ENCODE measurements around the gene MAP7D1.

MAP7D1 gene

GRCh38 chr1:36155408-36156328 lies at the start of gene MAP7D1:
TSS of gene MAP7D1 (plus strand) at chr1:36156160. CDS start at chr1:36156418, 258 bp downstream.
- H3K27ac Mint-ChIP-seq = peak within 1 kb of the TSS; percentile 92
- H3K4me3 Mint-ChIP-seq = peak within 1 kb of the TSS; percentile 94
- peaks cover 29% of the 10 kb centered on the region for H3K36me3 Mint-ChIP-seq
- H3K27me3 Mint-ChIP-seq = no peaks in the 10 kb centered on the region
- H3K9me3 Mint-ChIP-seq = no peaks in the 10 kb centered on the region
- CTCF ChIA-PET = interaction anchor here (9.5 kb wide), 1 partner anchor 31 kb away, joined by 179 read pairs; no protein-coding TSS in a partner anchor
- peaks cover 77% of the 10 kb centered on the region for H3K4me1 Mint-ChIP-seq
- peak; percentile 87 for DNase-seq

DNA sequence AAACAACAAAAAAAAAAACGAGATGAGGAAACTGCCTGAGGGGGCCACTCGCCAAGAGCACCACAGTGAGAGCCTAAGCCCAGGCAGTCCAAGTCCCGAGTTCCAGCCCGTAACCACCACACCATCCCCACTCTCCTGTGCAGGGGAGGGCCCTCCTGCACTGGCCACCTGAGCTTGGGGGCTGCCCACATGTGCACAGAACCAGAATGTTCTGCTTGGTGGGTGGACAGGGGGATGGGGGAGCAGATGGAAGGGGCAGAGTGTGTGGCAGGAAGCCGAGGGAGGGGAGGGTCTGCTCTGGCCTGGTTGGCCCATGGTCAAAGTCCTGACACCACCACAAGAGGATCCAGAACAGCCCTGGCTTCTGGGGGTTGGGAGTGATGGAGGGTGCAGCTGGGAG lies 49.7 kb upstream of the MAP7D1 start:
- Mint-ChIP-seq H3K4me3 (no peak overlapping the region), H3K36me3 (no peaks in the 10 kb centered on the region)
- CTCF ChIA-PET = interaction anchor here (1.0 to 9.3 kb wide), 2 partner anchors 28 to 54 kb away, joined by 4 to 127 read pairs; no protein-coding TSS in a partner anchor

DNA sequence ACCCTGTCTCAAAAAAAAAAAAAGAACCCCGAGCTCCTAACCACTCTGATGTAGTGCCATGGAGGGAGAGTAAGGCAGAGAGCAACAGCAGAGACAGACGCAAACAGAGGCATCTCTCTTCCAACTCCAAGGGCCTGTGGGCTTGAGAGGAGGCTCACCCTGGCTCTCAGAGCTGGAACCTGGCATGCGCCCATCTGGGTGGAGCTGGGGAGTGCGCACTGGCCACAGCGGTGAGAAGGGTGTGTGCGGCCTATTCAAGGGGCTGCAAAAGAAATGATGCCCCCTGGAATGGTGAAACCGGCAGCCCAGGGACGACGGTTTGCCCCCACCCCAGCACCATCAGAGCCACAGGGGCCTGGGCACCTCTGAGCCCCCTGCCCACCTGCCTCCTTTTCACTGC lies 48.6 kb upstream of the MAP7D1 start:
- Mint-ChIP-seq H3K27me3 (peaks cover 10% of the 10 kb centered on the region), H3K9me3 (no peaks in the 10 kb centered on the region), H3K4me1 (peaks cover 31% of the 10 kb centered on the region), H3K4me3 (no peak overlapping the region), H3K36me3 (no peaks in the 10 kb centered on the region), H3K27ac (no peak overlapping the region)
- no peak for DNase-seq
- CTCF ChIA-PET = interaction anchor here (1.0 to 9.3 kb wide), 4 partner anchors 12 to 53 kb away, joined by 4 to 127 read pairs (median 6); no protein-coding TSS in a partner anchor

More for the DNA sequence above, 49.7 kb upstream of the MAP7D1 start:
- H3K9me3 Mint-ChIP-seq = no peaks in the 10 kb centered on the region
- DNase-seq = no peak
- H3K27ac Mint-ChIP-seq = no peak overlapping the region
- H3K27me3 Mint-ChIP-seq = peaks cover 8% of the 10 kb centered on the region
- H3K4me1 Mint-ChIP-seq = peaks cover 27% of the 10 kb centered on the region

DNA sequence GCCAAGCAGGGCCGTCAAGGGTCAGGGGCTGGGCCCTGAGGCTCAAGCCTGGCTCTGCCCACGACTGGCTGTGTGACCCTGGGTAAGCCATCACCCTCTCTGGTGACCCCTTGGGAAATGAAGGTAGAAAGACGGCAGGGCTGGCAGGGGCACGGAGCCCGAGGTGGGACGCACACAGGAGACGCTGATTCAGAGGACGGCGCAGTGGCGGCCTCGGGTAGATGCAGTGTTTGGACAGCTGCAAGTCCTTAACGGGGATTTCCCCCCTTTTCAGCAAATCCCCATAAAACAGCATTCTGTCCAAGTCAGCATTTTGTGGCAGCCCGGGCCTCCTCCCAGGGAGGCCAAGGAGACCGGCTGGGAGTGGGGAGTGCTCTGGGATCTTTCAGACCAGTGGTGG lies 47.6 kb upstream of the MAP7D1 start:
- Mint-ChIP-seq H3K27ac (peak overlapping the region; percentile 79), H3K27me3 (peaks cover 10% of the 10 kb centered on the region), H3K4me1 (peaks cover 31% of the 10 kb centered on the region), H3K4me3 (no peak overlapping the region), H3K9me3 (no peaks in the 10 kb centered on the region), H3K36me3 (no peaks in the 10 kb centered on the region)
- DNase-seq = no peak
- CTCF ChIA-PET = interaction anchor here (1.4 kb wide), 1 partner anchor 25 kb away, joined by 8 read pairs; no protein-coding TSS in a partner anchor

GRCh38 chr1:36109041-36109679 lies 46.8 kb upstream of the MAP7D1 start:
- CTCF ChIA-PET = interaction anchor here (1.2 to 1.3 kb wide), 2 partner anchors 26 to 40 kb away, joined by 4 read pairs; partner anchors contain the start of gene TRAPPC3
- H3K4me3 Mint-ChIP-seq = no peak overlapping the region
- no peaks in the 10 kb centered on the region for H3K36me3 Mint-ChIP-seq
- DNase-seq = peak; percentile 73
- H3K4me1 Mint-ChIP-seq = peaks cover 31% of the 10 kb centered on the region
- H3K27ac Mint-ChIP-seq = peak overlapping the region; percentile 36
- no peaks in the 10 kb centered on the region for H3K9me3 Mint-ChIP-seq
- peaks cover 10% of the 10 kb centered on the region for H3K27me3 Mint-ChIP-seq

- H3K9me3 Mint-ChIP-seq = no peaks in the 10 kb centered on the region
- peaks cover 10% of the 10 kb centered on the region for H3K27me3 Mint-ChIP-seq
- peaks cover 31% of the 10 kb centered on the region for H3K4me1 Mint-ChIP-seq
- no peaks in the 10 kb centered on the region for H3K36me3 Mint-ChIP-seq
- DNase-seq = no peak
- H3K4me3 Mint-ChIP-seq = no peak overlapping the region
- no peak overlapping the region for H3K27ac Mint-ChIP-seq
- CTCF ChIA-PET = interaction anchor here (0.6 to 0.8 kb wide), 3 partner anchors 23 to 301 kb away, joined by 3 to 4 read pairs (median 4); no protein-coding TSS in a partner anchor
These were observed 44.8 kb upstream of the MAP7D1 start for GRCh38 chr1:36111151-36111550.

- Mint-ChIP-seq H3K36me3 (no peaks in the 10 kb centered on the region), H3K4me1 (peaks cover 31% of the 10 kb centered on the region), H3K4me3 (no peak overlapping the region), H3K9me3 (no peaks in the 10 kb centered on the region), H3K27me3 (peaks cover 21% of the 10 kb centered on the region), H3K27ac (no peak overlapping the region)
- CTCF ChIA-PET = interaction anchor here (1.4 kb wide), 1 partner anchor 22 kb away, joined by 5 read pairs; no protein-coding TSS in a partner anchor
- DNase-seq = no peak
These were observed 43.1 kb upstream of the MAP7D1 start for GRCh38 chr1:36112823-36113222.

DNA sequence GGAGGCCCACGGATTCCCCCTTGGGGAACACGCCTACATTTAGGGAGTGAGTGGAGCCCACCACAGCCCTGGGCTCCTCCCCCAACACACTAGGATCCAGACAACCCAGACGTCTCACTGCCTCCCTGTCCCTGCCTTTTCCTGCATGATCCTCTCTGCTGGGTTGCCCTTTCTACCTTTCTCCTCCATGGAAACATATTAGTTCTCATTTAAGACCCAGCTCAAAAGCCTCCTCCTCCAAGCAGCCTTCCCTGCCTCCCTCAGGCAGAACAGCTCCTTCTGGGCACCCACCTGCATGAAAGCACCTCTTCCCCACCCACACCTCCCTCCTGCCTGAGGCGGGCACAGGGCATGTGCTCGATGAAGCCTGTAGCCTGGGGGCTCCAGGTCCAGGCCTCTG lies 41.6 kb upstream of the MAP7D1 start:
- no peak for DNase-seq
- no peak overlapping the region for H3K27ac Mint-ChIP-seq
- peaks cover 19% of the 10 kb centered on the region for H3K4me1 Mint-ChIP-seq
- H3K36me3 Mint-ChIP-seq = no peaks in the 10 kb centered on the region
- H3K27me3 Mint-ChIP-seq = peaks cover 27% of the 10 kb centered on the region
- CTCF ChIA-PET = interaction anchor here (1.3 kb wide), 1 partner anchor 12 kb away, joined by 3 read pairs; no protein-coding TSS in a partner anchor
- no peak overlapping the region for H3K4me3 Mint-ChIP-seq
- no peaks in the 10 kb centered on the region for H3K9me3 Mint-ChIP-seq

GRCh38 chr1:36115200-36115669 lies 40.7 kb upstream of the MAP7D1 start:
- Mint-ChIP-seq H3K4me3 (no peak overlapping the region), H3K36me3 (no peaks in the 10 kb centered on the region), H3K4me1 (peaks cover 12% of the 10 kb centered on the region), H3K27me3 (peaks cover 33% of the 10 kb centered on the region), H3K9me3 (no peaks in the 10 kb centered on the region), H3K27ac (no peak overlapping the region)
- no peak for DNase-seq
- CTCF ChIA-PET = interaction anchor here (1.0 to 1.3 kb wide), 2 partner anchors 12 to 15 kb away, joined by 3 to 4 read pairs; no protein-coding TSS in a partner anchor

DNA sequence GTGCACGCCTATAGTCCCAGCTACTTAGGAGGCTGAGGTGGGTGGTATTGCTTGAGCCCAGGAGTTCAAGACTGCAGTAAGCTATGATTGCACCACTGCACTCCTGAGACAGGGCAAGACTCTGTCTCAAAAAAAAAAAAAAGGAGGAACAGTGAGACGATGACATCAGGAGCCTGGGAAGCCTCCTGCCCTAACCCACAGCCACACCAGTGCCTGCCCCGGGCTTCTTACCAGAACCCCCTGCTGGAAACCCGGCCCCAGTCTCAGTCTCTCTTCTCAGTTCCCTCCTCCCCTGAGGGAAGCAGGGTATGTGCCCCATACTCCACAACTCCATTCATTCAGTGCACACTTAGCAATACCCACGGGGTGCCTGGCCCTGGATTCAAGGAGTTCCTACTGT lies 40.0 kb upstream of the MAP7D1 start:
- Mint-ChIP-seq H3K27me3 (peaks cover 31% of the 10 kb centered on the region), H3K27ac (no peak overlapping the region), H3K4me1 (peaks cover 8% of the 10 kb centered on the region), H3K4me3 (no peak overlapping the region), H3K9me3 (no peaks in the 10 kb centered on the region), H3K36me3 (no peaks in the 10 kb centered on the region)
- CTCF ChIA-PET = interaction anchor here (0.7 to 1.0 kb wide), 2 partner anchors 16 to 67 kb away, joined by 3 to 4 read pairs; no protein-coding TSS in a partner anchor
- no peak for DNase-seq

GRCh38 chr1:36116901-36117300 lies 39.1 kb upstream of the MAP7D1 start:
- DNase-seq = no peak
- CTCF ChIA-PET = interaction anchor here (0.8 to 2.8 kb wide), 4 partner anchors 12 to 71 kb away, joined by 3 to 12 read pairs (median 3); no protein-coding TSS in a partner anchor
- no peak overlapping the region for H3K27ac Mint-ChIP-seq
- peaks cover 33% of the 10 kb centered on the region for H3K27me3 Mint-ChIP-seq
- no peaks in the 10 kb centered on the region for H3K9me3 Mint-ChIP-seq
- no peak overlapping the region for H3K4me3 Mint-ChIP-seq
- no peaks in the 10 kb centered on the region for H3K36me3 Mint-ChIP-seq
- no peaks in the 10 kb centered on the region for H3K4me1 Mint-ChIP-seq

DNA sequence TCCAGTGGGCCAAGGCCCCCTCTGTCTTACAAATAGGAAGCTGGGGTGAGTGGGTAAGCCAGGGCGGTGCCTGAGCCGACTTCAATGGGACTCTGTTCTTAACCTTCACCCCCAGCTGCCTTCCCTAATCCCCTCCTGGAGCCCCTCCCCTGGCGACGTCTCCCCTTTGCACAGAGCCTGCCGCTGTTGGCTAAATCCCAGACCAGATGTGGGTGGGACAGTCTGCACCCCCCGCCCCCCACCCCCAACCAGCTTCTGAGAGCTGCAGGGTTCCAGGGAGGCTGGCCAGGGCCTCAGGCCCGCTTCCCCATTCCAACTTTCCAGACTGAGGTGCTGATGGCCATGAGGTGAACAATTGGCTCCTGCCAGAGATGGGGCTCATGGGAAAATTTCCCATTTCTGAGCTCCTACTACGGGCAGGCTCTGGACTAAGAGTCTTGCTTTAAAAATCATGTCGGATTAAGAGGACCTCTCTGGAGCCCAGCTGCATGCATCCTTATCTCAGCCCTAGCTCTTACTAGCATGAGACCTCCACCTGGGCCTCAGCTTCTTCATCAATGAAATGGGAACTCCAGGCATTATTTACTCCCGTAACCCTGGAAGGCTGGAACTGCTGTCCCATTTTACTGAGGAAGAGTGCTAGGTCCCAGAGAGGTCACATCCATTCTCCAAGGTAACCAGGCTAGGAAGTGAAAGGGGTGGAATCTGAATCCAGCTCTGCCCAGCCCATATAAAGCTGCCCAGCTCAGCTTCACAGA lies 37.3 kb upstream of the MAP7D1 start:
- DNase-seq = no peak
- Mint-ChIP-seq H3K9me3 (no peaks in the 10 kb centered on the region), H3K36me3 (no peaks in the 10 kb centered on the region), H3K27ac (no peak overlapping the region), H3K4me1 (peaks cover 8% of the 10 kb centered on the region), H3K27me3 (peaks cover 50% of the 10 kb centered on the region), H3K4me3 (no peak overlapping the region)
- CTCF ChIA-PET = interaction anchor here (0.9 to 2.8 kb wide), 3 partner anchors 14 to 17 kb away, joined by 3 to 12 read pairs (median 7); no protein-coding TSS in a partner anchor

- Mint-ChIP-seq H3K36me3 (no peaks in the 10 kb centered on the region), H3K4me3 (no peak overlapping the region), H3K27me3 (peaks cover 58% of the 10 kb centered on the region), H3K4me1 (peaks cover 9% of the 10 kb centered on the region), H3K9me3 (no peaks in the 10 kb centered on the region), H3K27ac (no peak overlapping the region)
- DNase-seq = no peak
- CTCF ChIA-PET = interaction anchor here (1.6 kb wide), 1 partner anchor 15 kb away, joined by 4 read pairs; no protein-coding TSS in a partner anchor
These were observed 36.5 kb upstream of the MAP7D1 start for GRCh38 chr1:36119456-36119855.

Data from activated naive CD4-positive, alpha-beta T cell treated with anti-CD3 and anti-CD28 coated beads, Interleukin-2, amount 10 ng/mL, durations not matched to agents 7 days and 5 days (primary cell).